ENCODE data around the gene LRRN2. TPM values are rescaled to one million over a fixed set of nuclear protein-coding genes. Genes with fewer than 3 reads are reported as not detected.
"Not testable (repeated sequence)": the region's sequence is repeated elsewhere in the genome, so short reads cannot be mapped to it uniquely, and the experiment has no call there.

LRRN2 gene
- total and polyA plus RNA-seq, 2 donors (not counting 1 experiment from before 2014, with no cell fraction given), result not detected

- Histone ChIP-seq H3K4me1 (ENCODE audit: control insufficient read depth, extremely low read depth, insufficient read depth, low read length) (no peaks in the 10 kb centered on the region), H3K9me3 (ENCODE audit: control insufficient read depth, insufficient read depth, low read depth, low read length) (no peaks in the 10 kb centered on the region), H3K27ac (ENCODE audit: insufficient read depth, low read length) (no peak overlapping the region), H4K20me1 (ENCODE audit: control insufficient read depth, extremely low read depth, insufficient read depth, low read length) (no peaks in the 10 kb centered on the region), H3K9ac (ENCODE audit: insufficient read depth, low read length) (no peak overlapping the region), H3K4me2 (ENCODE audit: extremely low read depth, insufficient read depth, low read length) (no peak overlapping the region), H3K79me2 (ENCODE audit: control insufficient read depth, insufficient read depth, low read length) (no peaks in the 10 kb centered on the region), H2AFZ (ENCODE audit: low read length) (no peak overlapping the region), H3K4me3 (replicated peaks in 1 of 4; ENCODE audit: control extremely low read depth in 1 of 4, insufficient read depth in 1 of 4, low read depth in 3 of 4, low read length in 4 of 4) (no peak overlapping the region), H3K36me3 (ENCODE audit: control insufficient read depth, insufficient read depth, low read length) (no peaks in the 10 kb centered on the region), H3K27me3 (ENCODE audit: control insufficient read depth, insufficient read depth, low read length) (no peaks in the 10 kb centered on the region)
- TF ChIP-seq EZH2 (IDR thresholded peaks at IDR 0.05; ENCODE audit: low read length, missing control alignments) (no peak), CTCF (conservative IDR thresholded peaks at IDR 0.05 in 1 of 2, IDR thresholded peaks at IDR 0.05 in 1 of 2; ENCODE audit: low read depth in 1 of 2, low read length in 2 of 2) (no peak)
- no peak for DNase-seq (ENCODE audit: low read depth in 2 of 2)
These were observed 114.4 kb downstream of the LRRN2 start for GRCh38 chr1:204571128-204571527.

- H3K9ac ChIP-seq (ENCODE audit: insufficient read depth, low read length); H3K4me1 ChIP-seq (ENCODE audit: control insufficient read depth, extremely low read depth, insufficient read depth, low read length): not testable (repeated sequence)
These were observed 115.5 kb downstream of the LRRN2 start for GRCh38 chr1:204570021-204570420.

GRCh38 chr1:204569478-204569877 lies 116.1 kb downstream of the LRRN2 start:
- Histone ChIP-seq H3K4me3 (replicated peaks in 1 of 4; ENCODE audit: control extremely low read depth in 1 of 4, insufficient read depth in 1 of 4, low read depth in 3 of 4, low read length in 4 of 4) (no peak overlapping the region), H3K9me3 (ENCODE audit: control insufficient read depth, insufficient read depth, low read depth, low read length) (no peaks in the 10 kb centered on the region), H2AFZ (ENCODE audit: low read length) (no peak overlapping the region), H3K36me3 (ENCODE audit: control insufficient read depth, insufficient read depth, low read length) (no peaks in the 10 kb centered on the region), H3K27ac (ENCODE audit: insufficient read depth, low read length) (no peak overlapping the region), H3K4me2 (ENCODE audit: extremely low read depth, insufficient read depth, low read length) (no peak overlapping the region), H3K4me1 (ENCODE audit: control insufficient read depth, extremely low read depth, insufficient read depth, low read length) (no peaks in the 10 kb centered on the region), H4K20me1 (ENCODE audit: control insufficient read depth, extremely low read depth, insufficient read depth, low read length) (no peaks in the 10 kb centered on the region), H3K79me2 (ENCODE audit: control insufficient read depth, insufficient read depth, low read length) (no peaks in the 10 kb centered on the region), H3K27me3 (ENCODE audit: control insufficient read depth, insufficient read depth, low read length) (no peaks in the 10 kb centered on the region), H3K9ac (ENCODE audit: insufficient read depth, low read length) (no peak overlapping the region)
- no peak for DNase-seq (ENCODE audit: low read depth in 2 of 2)
- TF ChIP-seq CTCF (conservative IDR thresholded peaks at IDR 0.05 in 1 of 2, IDR thresholded peaks at IDR 0.05 in 1 of 2; ENCODE audit: low read depth in 1 of 2, low read length in 2 of 2) (no peak), EZH2 (IDR thresholded peaks at IDR 0.05; ENCODE audit: low read length, missing control alignments) (no peak)

More at GRCh38 chr1:204570021-204570420, 115.5 kb downstream of the LRRN2 start:
- H3K79me2 ChIP-seq (ENCODE audit: control insufficient read depth, insufficient read depth, low read length); H3K9me3 ChIP-seq (ENCODE audit: control insufficient read depth, insufficient read depth, low read depth, low read length); H3K27ac ChIP-seq (ENCODE audit: insufficient read depth, low read length); H3K4me2 ChIP-seq (ENCODE audit: extremely low read depth, insufficient read depth, low read length); H3K27me3 ChIP-seq (ENCODE audit: control insufficient read depth, insufficient read depth, low read length); H2AFZ ChIP-seq (ENCODE audit: low read length); H3K4me3 ChIP-seq (replicated peaks in 1 of 4; ENCODE audit: control extremely low read depth in 1 of 4, insufficient read depth in 1 of 4, low read depth in 3 of 4, low read length in 4 of 4); H3K36me3 ChIP-seq (ENCODE audit: control insufficient read depth, insufficient read depth, low read length); DNase-seq (ENCODE audit: low read depth in 2 of 2); H4K20me1 ChIP-seq (ENCODE audit: control insufficient read depth, extremely low read depth, insufficient read depth, low read length): not testable (repeated sequence)
